Left ventricle myocardium superior (tissue), 1 donor: Measurements from ENCODE around the gene AGPAT1. TPM values are rescaled to one million over a fixed set of nuclear protein-coding genes. Genes with fewer than 3 reads are reported as not detected.
"Not testable (repeated sequence)": the region's sequence is repeated elsewhere in the genome, so short reads cannot be mapped to it uniquely, and the experiment has no call there.

Experiments used
- ATAC-seq: fragments of 200-7000 bp; cut with Tn5 transposase; one replicate; pipeline ENCODE4 v1.9.1; 2020; ENCODE audit warnings: mild to moderate bottlenecking, moderate library complexity
- DNase-seq: peaks from one replicate; pipeline ENCODE4 v3.0.0-alpha.2; 2020
- intact Hi-C: fragments of 100-400 bp; cut with micrococcal nuclease; formaldehyde crosslinking; loops from one replicate; pipeline ENCODE4 v1.11.0; 2022
- long read RNA-seq: library from polyadenylated mRNA; unstranded; transcript quantifications from one replicate; pipeline ENCODE4 v2.0.0, GENCODE V29; 2021
- total RNA-seq: library from RNA; stranded (reverse); fragmentation: NEBNext Ultra II Directional; extraction: Animal tissue kit (Norgen Biotek cat#: 25700); gene quantifications from one replicate; pipeline ENCODE4 v1.2.1, GENCODE V29; 2021
- donor health status: DM: no; HTN: yes; CAD: no; lungs with severe emphysema.

AGPAT1 gene
- 49.7 TPM for total RNA-seq
- long read RNA-seq, partial matches to known transcripts: 7 of 33 reads
- long read RNA-seq, other reads (novel, unspliced or antisense): 20 of 33 reads

- intact Hi-C loops: loop anchor here (10.0 kb wide), 1 partner anchor 51 kb away; the partner anchor contains the start of gene ATF6B
- peak; percentile 98 for DNase-seq
- ATAC-seq: peak; percentile 68
Observed at GRCh38 chr6:32175711-32176475, at the start of gene AGPAT1. TSS of gene AGPAT1 (minus strand) at chr6:32176084. CDS start at chr6:32171496, 4,588 bp downstream.

DNA sequence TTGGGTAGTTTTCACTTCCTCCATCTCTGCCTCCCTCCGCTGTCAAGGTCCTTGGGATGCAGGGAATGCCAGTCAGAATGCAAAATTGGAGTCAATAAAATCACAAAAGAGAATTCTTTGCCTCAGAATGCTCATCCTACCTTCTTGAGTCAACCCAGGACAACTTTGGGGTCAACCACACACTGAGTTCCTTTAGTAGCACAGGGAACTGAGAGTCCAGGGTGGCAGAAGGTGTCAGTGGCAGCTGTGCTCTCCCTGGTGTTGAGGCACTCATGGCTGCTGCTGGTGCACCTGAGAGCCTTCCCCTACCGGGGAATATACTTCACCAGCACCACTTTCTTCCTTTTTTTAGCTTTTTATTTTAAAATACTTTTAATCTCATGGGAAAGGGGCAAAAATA is 48.8 kb upstream of the AGPAT1 start:
- DNase-seq (no peak), ATAC-seq (no peak)
- intact Hi-C loops: no loop called here

- DNase-seq (no peak), ATAC-seq (peak; percentile 78)
- intact Hi-C loops: no loop called here
Observed at GRCh38 chr6:32223258-32224235, 47.7 kb upstream of the AGPAT1 start, which contains the start of gene NOTCH4. TSS of gene NOTCH4 (minus strand) at chr6:32224067. CDS start at chr6:32223928, 139 bp downstream.

GRCh38 chr6:32222333-32223230 is 46.7 kb upstream of the AGPAT1 start:
- no peak for ATAC-seq
- DNase-seq: no peak
- intact Hi-C loops: no loop called here

GRCh38 chr6:32220021-32220420 is 44.1 kb upstream of the AGPAT1 start:
- DNase-seq (no peak), ATAC-seq (no peak)
- intact Hi-C loops: no loop called here

- intact Hi-C loops: no loop called here
- no peak for ATAC-seq
- DNase-seq: no peak
Observed at GRCh38 chr6:32218167-32218566, 42.3 kb upstream of the AGPAT1 start.

GRCh38 chr6:32216998-32217397 is 41.1 kb upstream of the AGPAT1 start:
- ATAC-seq: no peak
- DNase-seq: no peak
- intact Hi-C loops: no loop called here

DNA sequence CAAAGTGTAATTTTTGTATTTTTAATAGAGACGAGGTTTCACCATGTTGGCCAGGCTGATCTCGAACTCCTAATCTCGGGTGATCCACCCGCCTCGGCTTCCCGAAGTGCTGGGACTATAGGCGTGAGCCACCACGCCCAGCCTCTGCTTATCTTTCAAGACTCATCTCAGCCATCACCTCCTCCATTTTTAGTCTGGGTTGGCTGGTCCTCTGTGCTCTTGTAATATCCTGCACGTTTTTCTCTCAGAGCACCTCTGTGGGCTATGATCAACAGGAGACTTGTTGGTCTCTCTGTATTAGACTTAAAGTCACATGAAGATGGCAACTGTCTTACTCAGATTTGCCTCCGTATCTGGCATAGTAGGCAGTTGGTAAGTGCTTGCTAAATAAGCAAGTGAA is 40.4 kb upstream of the AGPAT1 start:
- ATAC-seq: no peak
- intact Hi-C loops: no loop called here
- no peak for DNase-seq

DNA sequence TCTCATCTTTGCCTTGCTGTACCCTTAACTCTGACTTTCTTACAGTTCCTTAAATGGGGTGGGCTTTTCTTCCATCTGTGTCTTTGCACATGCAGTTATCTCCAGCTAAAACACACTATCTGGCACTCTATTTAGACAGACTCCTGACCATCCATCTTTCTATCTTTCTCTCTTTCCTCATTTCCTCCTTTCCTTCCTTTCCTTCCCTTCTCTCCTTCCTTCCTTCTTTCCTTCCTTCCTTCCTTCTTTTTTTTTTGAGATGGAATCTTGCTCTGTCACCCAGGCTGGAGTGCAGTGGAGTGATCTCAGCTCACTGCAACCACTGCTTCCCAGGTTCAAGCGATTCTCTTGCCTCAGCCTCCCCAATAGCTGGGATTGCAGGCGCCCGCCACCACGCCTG is 39.7 kb upstream of the AGPAT1 start:
- intact Hi-C loops: no loop called here
- no peak for ATAC-seq
- no peak for DNase-seq

GRCh38 chr6:32214126-32214525 is 38.2 kb upstream of the AGPAT1 start:
- intact Hi-C loops: no loop called here
- DNase-seq (no peak), ATAC-seq (no peak)

DNA sequence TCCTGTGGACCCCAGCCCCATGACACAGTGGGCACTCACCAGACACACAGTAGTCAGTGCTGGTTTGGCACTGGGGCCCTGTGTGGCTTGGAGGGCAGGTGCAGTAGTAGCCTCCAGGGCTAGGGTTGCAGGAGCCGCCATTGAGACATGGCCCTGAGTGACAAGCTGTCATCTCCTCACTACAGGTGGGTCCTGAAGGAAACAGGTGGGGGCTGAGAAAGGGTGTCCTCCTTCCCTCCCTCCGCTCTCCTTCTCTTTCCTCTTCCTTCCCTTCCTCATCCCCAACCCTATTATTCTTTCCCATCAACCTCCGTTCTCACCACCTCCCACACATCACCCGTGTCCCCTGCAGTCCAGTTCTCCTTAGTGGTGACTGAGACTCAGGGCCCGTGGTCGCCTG is 37.8 kb upstream of the AGPAT1 start:
- intact Hi-C loops: no loop called here
- no peak for ATAC-seq
- DNase-seq: no peak

DNA sequence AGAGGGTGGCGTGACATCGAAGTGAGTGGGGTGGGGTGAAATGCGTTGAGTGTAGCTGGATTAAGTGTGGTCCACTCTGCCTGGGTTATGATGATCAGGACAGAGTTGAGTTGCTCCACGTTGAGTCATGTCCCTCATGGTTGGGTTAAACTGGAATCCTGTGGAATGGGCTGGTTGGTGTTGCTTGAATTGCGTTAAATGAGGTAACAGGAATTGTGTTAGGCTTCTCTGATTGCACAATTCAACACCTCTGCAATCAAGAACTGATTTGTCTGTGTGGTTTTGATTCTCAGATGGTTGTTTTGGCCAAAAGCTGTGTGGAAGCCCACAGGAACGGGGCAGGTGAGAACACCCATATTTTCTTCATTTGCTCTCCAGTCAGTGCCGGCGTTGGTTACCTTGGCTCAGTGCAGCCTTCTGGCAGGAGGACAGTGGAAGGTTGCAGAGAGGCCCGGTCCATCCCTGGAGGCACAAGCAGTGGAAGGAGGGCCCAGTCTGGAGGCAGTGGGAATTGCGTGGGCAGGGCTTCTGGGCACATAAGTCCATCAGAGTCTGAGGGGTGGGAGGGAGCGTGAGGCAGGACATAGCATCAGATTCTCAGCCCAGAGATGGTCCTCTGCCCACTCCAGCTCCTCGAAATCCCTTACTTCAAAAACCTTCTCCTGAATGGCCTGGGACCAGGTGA is 36.3 kb upstream of the AGPAT1 start:
- ATAC-seq (no peak), DNase-seq (no peak)
- intact Hi-C loops: no loop called here

DNA sequence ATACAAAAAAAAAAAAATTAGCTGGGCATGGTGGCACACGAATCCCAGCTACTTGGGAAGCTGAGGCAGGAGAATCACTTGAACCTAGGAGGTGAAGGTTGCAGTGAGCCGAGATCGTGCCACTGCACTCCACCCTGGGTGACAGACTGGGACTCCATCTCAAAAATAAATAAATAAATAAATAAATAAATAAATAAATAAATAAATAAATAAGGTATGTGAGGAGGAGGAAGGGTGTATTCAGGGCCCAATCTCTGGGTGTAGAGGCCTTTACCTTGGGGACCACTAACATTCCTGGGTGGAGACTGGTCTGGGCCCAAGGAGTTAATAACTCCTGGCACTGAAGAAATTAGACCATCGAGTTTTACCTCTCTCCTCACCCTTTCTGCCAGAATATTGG is 35.5 kb upstream of the AGPAT1 start:
- DNase-seq, ATAC-seq, intact Hi-C loops: not testable (repeated sequence)

- intact Hi-C loops: no loop called here
- ATAC-seq (no peak), DNase-seq (no peak)
Observed at GRCh38 chr6:32210191-32210601, 34.3 kb upstream of the AGPAT1 start.

DNA sequence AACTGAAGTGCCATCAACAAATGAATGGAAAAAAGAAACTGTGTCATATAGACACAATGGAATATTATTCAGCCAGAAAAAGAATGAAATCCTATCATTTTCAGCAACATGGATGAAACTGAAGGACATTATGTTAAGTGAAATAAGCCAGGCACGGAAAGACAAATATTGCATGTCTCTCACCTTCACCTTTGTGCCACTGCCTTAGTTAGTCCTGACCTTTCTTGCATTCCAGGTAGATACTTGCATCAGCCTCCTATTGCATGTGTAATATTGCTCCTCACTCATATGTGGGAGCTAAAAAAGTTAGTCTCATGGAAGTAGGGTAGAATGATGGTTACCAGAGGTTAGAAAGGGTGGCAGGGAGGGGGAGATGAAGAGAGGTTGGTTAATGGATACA is 33.1 kb upstream of the AGPAT1 start:
- intact Hi-C loops: no loop called here
- ATAC-seq: no peak

GRCh38 chr6:32204268-32204715 is 28.4 kb upstream of the AGPAT1 start:
- intact Hi-C loops: no loop called here
- no peak for ATAC-seq

More for the DNA sequence above, 33.1 kb upstream of the AGPAT1 start:
- DNase-seq: no peak

GRCh38 chr6:32203426-32204267 is 27.8 kb upstream of the AGPAT1 start:
- no peak for DNase-seq
- ATAC-seq: no peak
- intact Hi-C loops: no loop called here

More at GRCh38 chr6:32204268-32204715, 28.4 kb upstream of the AGPAT1 start:
- no peak for DNase-seq
